Neural crest cell (in vitro differentiated cells): ENCODE measurements around the gene ADCY4. TPM values are rescaled to one million over a fixed set of nuclear protein-coding genes. Genes with fewer than 3 reads are reported as not detected.

ENCODE experiments used
- DNase-seq: peaks from one replicate; pipeline ENCODE4 v3.0.0; 2021; ENCODE audit warnings: low read depth, mixed read lengths, low spot score
- H3K27ac Mint-ChIP-seq: one replicate; pipeline ENCODE4 v1.8.0; 2021; ENCODE audit warnings: mild to moderate bottlenecking, mixed read lengths; ENCODE audit not compliant: unreplicated experiment
- H3K27me3 Mint-ChIP-seq: 2 replicates; pipeline ENCODE4 v1.8.0; 2021; ENCODE audit warnings: low read depth, mild to moderate bottlenecking, mixed read lengths
- H3K36me3 Mint-ChIP-seq: 2 replicates; pipeline ENCODE4 v1.8.0; 2021; ENCODE audit warnings: low read depth, mild to moderate bottlenecking, mixed read lengths
- H3K4me1 Mint-ChIP-seq: 2 replicates; pipeline ENCODE4 v1.8.0; 2021; ENCODE audit warnings: mixed read lengths
- H3K4me3 Mint-ChIP-seq: one replicate; pipeline ENCODE4 v1.8.0; 2021; ENCODE audit warnings: mild to moderate bottlenecking, mixed read lengths
- H3K9me3 Mint-ChIP-seq: 2 replicates; pipeline ENCODE4 v1.8.0; 2021; ENCODE audit warnings: mixed read lengths
- total RNA-seq: library from RNA; stranded (reverse); gene quantifications from 2 replicates; pipeline ENCODE4 v1.2.1, GENCODE V29; 2021
- TF ChIP-seq, protein P1 (sequence below): fragments of 200-600 bp; sonication (generic); conservative IDR thresholded peaks from 2 replicates; pipeline ENCODE4 v1.5.0; 2021; ENCODE audit warnings: antibody characterized with exemption, mild to moderate bottlenecking

The ADCY4 gene
- total RNA-seq, 1 donor from 2014 or later: 0.49 TPM

DNA sequence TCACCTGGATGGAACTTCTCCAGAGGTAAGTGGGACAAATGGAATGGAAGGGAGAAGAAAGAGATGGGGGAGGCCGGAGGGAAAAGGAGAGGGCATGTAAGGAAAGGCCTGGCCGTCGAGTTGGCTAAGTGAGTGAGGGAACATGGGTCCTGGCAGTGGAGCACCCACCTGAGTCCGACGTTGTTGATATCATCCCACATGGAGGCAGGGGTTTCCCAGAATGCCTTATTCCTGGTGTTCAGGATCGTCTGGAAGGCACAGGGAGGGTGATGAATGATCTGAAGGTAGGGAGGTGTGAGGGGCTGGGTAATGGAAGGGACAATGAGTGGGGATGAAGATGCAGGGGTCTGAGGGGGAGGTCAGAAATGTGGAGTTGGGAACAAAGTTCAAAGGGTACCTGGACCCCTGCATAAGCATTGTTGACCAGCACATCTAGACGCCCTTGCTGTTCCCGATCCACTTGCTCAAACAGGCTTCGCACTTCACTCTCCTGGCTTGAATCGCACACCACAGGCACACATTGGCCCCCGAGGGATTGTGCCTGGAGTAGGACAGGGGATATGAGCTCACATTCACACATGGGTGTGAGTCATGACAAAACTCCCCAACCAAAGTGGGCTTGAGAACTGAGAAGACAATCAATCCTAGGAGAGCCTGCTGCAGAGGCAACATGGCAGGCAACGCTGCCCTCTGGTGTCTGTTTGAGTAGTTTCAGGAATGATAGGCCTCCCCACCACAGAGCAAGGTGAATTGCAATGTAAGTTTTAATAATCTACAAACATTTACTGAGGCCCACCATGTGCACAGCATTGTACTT is 38.3 kb downstream of the ADCY4 start:
- H3K36me3 Mint-ChIP-seq: peaks cover 2% of the 10 kb centered on the region
- DNase-seq: peak; percentile 45
- peaks cover 32% of the 10 kb centered on the region for H3K4me1 Mint-ChIP-seq
- peak overlapping the region; percentile 64 for H3K27ac Mint-ChIP-seq
- H3K4me3 Mint-ChIP-seq: peak overlapping the region; percentile 72
- TF ChIP-seq, protein P1, sequence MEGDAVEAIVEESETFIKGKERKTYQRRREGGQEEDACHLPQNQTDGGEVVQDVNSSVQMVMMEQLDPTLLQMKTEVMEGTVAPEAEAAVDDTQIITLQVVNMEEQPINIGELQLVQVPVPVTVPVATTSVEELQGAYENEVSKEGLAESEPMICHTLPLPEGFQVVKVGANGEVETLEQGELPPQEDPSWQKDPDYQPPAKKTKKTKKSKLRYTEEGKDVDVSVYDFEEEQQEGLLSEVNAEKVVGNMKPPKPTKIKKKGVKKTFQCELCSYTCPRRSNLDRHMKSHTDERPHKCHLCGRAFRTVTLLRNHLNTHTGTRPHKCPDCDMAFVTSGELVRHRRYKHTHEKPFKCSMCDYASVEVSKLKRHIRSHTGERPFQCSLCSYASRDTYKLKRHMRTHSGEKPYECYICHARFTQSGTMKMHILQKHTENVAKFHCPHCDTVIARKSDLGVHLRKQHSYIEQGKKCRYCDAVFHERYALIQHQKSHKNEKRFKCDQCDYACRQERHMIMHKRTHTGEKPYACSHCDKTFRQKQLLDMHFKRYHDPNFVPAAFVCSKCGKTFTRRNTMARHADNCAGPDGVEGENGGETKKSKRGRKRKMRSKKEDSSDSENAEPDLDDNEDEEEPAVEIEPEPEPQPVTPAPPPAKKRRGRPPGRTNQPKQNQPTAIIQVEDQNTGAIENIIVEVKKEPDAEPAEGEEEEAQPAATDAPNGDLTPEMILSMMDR: peak; percentile 79
- H3K9me3 Mint-ChIP-seq: no peaks in the 10 kb centered on the region
- no peaks in the 10 kb centered on the region for H3K27me3 Mint-ChIP-seq

DNA sequence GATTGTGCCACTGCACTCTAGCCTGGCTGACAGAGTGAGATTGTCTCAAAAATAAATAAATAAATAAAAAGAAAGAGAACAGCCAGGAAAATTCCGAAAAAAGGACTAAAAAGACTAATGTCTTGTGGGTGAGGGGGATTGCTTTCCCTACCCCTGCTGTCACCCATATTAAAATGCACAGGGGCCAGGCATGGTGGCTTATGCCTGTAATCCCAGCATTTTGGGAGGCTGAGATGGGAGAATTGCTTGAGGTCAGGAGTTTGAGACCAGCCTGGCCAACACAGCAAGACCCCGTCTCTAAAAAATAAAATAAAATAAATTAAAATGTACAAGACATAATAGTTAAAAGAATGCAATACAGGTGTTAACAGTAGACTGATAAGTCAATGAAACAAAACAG is 41.3 kb downstream of the ADCY4 start:
- Mint-ChIP-seq H3K9me3 (no peaks in the 10 kb centered on the region), H3K36me3 (no peaks in the 10 kb centered on the region), H3K4me3 (no peak overlapping the region), H3K27ac (no peak overlapping the region), H3K27me3 (no peaks in the 10 kb centered on the region), H3K4me1 (peaks cover 10% of the 10 kb centered on the region)
- no peak for DNase-seq
- TF ChIP-seq, protein P1: no peak

DNA sequence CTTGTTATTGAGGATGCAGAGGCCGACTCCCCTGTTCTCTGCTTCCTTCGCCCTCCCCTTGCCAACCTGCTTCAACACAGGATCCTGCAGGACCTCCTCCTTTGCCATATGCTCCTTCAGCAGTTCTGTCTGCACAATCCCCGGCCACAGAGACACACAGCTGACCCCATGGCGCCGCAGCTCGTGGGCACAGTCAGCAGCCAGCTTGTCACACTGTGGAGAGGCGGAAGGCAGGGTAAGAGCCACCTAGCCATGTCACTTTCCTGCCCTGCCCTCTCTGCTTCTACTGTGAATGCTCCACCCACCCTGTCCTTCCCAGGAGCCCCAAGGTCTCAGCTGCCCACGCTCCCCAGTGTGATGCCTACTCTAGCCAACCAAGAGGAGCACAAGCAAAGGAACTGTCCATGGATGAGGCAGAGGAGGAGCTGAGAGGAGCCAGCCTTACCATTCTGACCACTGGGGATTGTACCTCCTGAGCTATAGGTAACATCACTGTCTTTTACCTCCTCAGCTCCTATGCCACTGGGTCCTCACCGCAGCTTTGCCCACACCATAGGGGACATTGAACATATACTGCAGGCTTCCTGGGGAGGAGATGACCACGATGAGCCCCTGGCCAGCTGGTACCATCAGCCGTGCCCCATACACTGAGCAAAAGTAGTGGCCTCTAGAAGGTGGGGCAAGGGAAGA is 42.6 kb downstream of the ADCY4 start:
- no peak overlapping the region for H3K4me3 Mint-ChIP-seq
- DNase-seq: no peak
- TF ChIP-seq, protein P1: no peak
- H3K9me3 Mint-ChIP-seq: no peaks in the 10 kb centered on the region
- H3K4me1 Mint-ChIP-seq: peaks cover 4% of the 10 kb centered on the region
- H3K27me3 Mint-ChIP-seq: no peaks in the 10 kb centered on the region
- H3K36me3 Mint-ChIP-seq: no peaks in the 10 kb centered on the region
- H3K27ac Mint-ChIP-seq: peak overlapping the region; percentile 75

DNA sequence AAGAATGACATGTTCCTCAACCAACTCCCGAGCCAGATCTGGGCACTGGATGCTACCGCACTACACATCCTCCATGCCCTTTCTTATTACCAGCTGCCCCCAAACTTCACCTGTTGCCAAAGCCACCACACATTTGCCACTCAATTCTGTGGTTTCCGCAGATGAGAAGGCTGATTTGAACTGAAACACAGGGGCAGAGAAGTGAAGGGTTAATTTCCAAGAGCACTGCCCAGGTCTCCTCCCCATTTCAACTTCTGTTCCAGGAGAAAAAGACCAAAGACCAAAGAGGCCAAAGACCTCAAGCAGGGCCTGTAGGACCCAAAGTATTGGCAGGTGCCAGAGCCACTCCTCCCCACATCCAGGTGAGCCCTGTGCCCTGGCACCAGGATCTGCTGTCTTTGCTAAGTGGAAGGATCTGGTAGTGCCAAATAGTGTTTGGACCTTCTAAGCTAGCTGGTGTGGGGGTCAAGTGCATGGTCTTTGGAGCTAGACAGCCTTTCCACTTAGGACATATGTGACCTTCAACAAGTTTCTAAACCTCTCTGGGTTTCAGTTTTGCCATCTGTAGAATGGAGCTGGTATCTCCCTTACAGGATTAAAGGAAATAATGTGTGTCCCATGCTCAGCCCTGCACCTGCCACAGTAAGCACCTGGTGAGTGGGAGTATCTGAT is 43.3 kb downstream of the ADCY4 start:
- no peak overlapping the region for H3K27ac Mint-ChIP-seq
- no peak overlapping the region for H3K4me3 Mint-ChIP-seq
- H3K9me3 Mint-ChIP-seq: no peaks in the 10 kb centered on the region
- no peaks in the 10 kb centered on the region for H3K36me3 Mint-ChIP-seq
- H3K27me3 Mint-ChIP-seq: no peaks in the 10 kb centered on the region
- TF ChIP-seq, protein P1: no peak
- peaks cover under 1% of the 10 kb centered on the region for H3K4me1 Mint-ChIP-seq
- no peak for DNase-seq

DNA sequence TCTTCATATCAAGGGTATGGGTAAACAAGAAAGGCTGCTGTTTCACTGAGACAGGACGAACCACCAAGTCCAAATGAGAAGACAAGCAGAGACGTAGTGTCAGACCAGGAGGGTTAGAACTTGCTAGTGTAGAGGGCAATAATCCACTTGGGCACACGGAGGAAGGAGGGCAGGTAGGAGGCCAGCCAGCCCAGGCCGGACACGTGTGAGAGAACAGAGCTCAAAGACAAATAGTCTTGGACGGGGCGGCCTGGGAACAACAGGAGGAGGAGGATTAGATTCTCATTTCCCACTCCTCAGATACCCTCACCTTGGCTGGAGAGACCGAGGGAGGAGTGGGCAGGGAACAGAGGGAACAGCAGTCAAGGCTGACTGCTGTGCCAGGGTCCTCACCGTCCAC is 44.1 kb downstream of the ADCY4 start:
- peak overlapping the region; percentile 20 for H3K27ac Mint-ChIP-seq
- no peaks in the 10 kb centered on the region for H3K4me1 Mint-ChIP-seq
- no peak for DNase-seq
- no peaks in the 10 kb centered on the region for H3K27me3 Mint-ChIP-seq
- TF ChIP-seq, protein P1: no peak
- H3K4me3 Mint-ChIP-seq: no peak overlapping the region
- no peaks in the 10 kb centered on the region for H3K9me3 Mint-ChIP-seq
- no peaks in the 10 kb centered on the region for H3K36me3 Mint-ChIP-seq
